ENCODE measurements around the gene ZFP30.

GRCh38 chr19:37654629-37655300 lies 500 bp downstream of the ZFP30 start:
- TF ChIP-seq CTCF (IDR thresholded peaks at IDR 0.05) (no peak), EZH2 (IDR thresholded peaks at IDR 0.05; ENCODE audit: borderline replicate concordance, insufficient read depth, low read depth, low read length, poor library complexity, severe bottlenecking) (no peak)

Data from B cell (primary cell).